HEK293 (cell line): ENCODE results near the gene OSTF1.

Experiments used
- CTCF ChIA-PET: fragments of 350-600 bp; formaldehyde crosslinking; extraction: SDS; loops from one replicate; lab custom pipeline; 2021; ENCODE audit warnings: antibody characterized with exemption; lab: Yijun Ruan, JAX
- POLR2A ChIA-PET: fragments of 300-600 bp; formaldehyde crosslinking; extraction: SDS; loops from one replicate; lab custom pipeline; 2020; ENCODE audit warnings: antibody characterized with exemption, inconsistent platforms; lab: Yijun Ruan, JAX
- H3K27ac ChIP-seq: fragments of 200-500 bp; sonication (Bioruptor generic); 2 replicates; pipeline ENCODE4 v1.5.1; 2014; ENCODE audit warnings: low read depth, low read length, control low read depth, inconsistent platforms; ENCODE audit errors: extremely low read depth
- H3K36me3 ChIP-seq, 2 experiments: fragments of 200-500 bp in 1 of 2; sonication (Bioruptor generic) in 1 of 2; 1 replicate in 1 of 2; 2 replicates in 1 of 2; pipeline ENCODE4 v1.5.1; 2014 to 2017; ENCODE audit warnings: inconsistent platforms in 2 of 2, low read length in 2 of 2; ENCODE audit not compliant: control insufficient read depth in 2 of 2, insufficient read depth in 1 of 2
- H3K4me1 ChIP-seq: fragments of 200-500 bp; sonication (Bioruptor generic); 2 replicates; pipeline ENCODE4 v1.5.1; 2014; ENCODE audit warnings: mild to moderate bottlenecking, low read length, inconsistent platforms; ENCODE audit not compliant: control insufficient read depth, insufficient read depth
- H3K4me3 ChIP-seq: 2 replicates; pipeline ENCODE4 v1.5.1; 2011; ENCODE audit warnings: low read depth, mild to moderate bottlenecking, control low read depth, low read length, moderate library complexity
- H3K9me3 ChIP-seq: fragments of 200-500 bp; sonication (Bioruptor generic); 2 replicates; pipeline ENCODE4 v1.5.1; 2014; ENCODE audit warnings: low read depth, low read length, inconsistent platforms; ENCODE audit not compliant: control insufficient read depth, insufficient read depth
- GLIS2 ChIP-seq: fragments of 450-650 bp; formaldehyde crosslinking; IDR thresholded peaks from 2 replicates; pipeline ENCODE4 v1.5.1; 2016; ENCODE audit warnings: missing biosample characterization, missing genetic modification characterization
- KLF1 ChIP-seq: fragments of 450-650 bp; formaldehyde crosslinking; IDR thresholded peaks from 2 replicates; pipeline ENCODE4 v1.5.1; 2016; ENCODE audit warnings: missing biosample characterization, missing genetic modification characterization
- KLF10 ChIP-seq: fragments of 450-650 bp; IDR thresholded peaks from 2 replicates; pipeline ENCODE4 v1.5.1; 2018; ENCODE audit warnings: missing biosample characterization, mild to moderate bottlenecking, missing genetic modification characterization
- PRDM1 ChIP-seq: fragments of 450-650 bp; formaldehyde crosslinking; IDR thresholded peaks from 2 replicates; pipeline ENCODE4; 2016; ENCODE audit warnings: missing biosample characterization, missing genetic modification characterization
- RBAK ChIP-seq: fragments of 450-650 bp; formaldehyde crosslinking; IDR thresholded peaks from 2 replicates; pipeline ENCODE4 v1.5.1; 2016; ENCODE audit warnings: missing biosample characterization, missing genetic modification characterization
- SCRT2 ChIP-seq: fragments of 450-650 bp; formaldehyde crosslinking; IDR thresholded peaks from 2 replicates; pipeline ENCODE4 v1.5.1; 2016; ENCODE audit warnings: missing biosample characterization, missing genetic modification characterization
- ZBTB8A ChIP-seq: fragments of 450-650 bp; formaldehyde crosslinking; IDR thresholded peaks from 2 replicates; pipeline ENCODE4 v1.5.1; 2016; ENCODE audit warnings: missing biosample characterization, missing genetic modification characterization
- ZFHX2 ChIP-seq: fragments of 450-650 bp; formaldehyde crosslinking; conservative IDR thresholded peaks from 2 replicates; pipeline ENCODE4 v1.5.1; 2016; ENCODE audit warnings: missing biosample characterization, missing genetic modification characterization
- ZFP69B ChIP-seq: fragments of 450-650 bp; formaldehyde crosslinking; IDR thresholded peaks from 2 replicates; pipeline ENCODE4 v1.5.1; 2016; ENCODE audit warnings: missing biosample characterization, missing genetic modification characterization
- ZNF112 ChIP-seq: fragments of 450-650 bp; formaldehyde crosslinking; IDR thresholded peaks from 2 replicates; pipeline ENCODE4 v1.5.0; 2017; ENCODE audit warnings: missing biosample characterization, missing genetic modification characterization
- ZNF121 ChIP-seq: fragments of 450-650 bp; formaldehyde crosslinking; IDR thresholded peaks from 2 replicates; pipeline ENCODE4 v1.5.1; 2016; ENCODE audit warnings: missing biosample characterization, missing genetic modification characterization
- ZNF2 ChIP-seq: fragments of 450-650 bp; formaldehyde crosslinking; IDR thresholded peaks from 2 replicates; pipeline ENCODE4 v1.5.1; 2016; ENCODE audit warnings: missing biosample characterization, missing genetic modification characterization
- ZNF223 ChIP-seq: fragments of 450-650 bp; formaldehyde crosslinking; IDR thresholded peaks from 2 replicates; pipeline ENCODE4 v1.5.1; 2016; ENCODE audit warnings: missing biosample characterization, missing genetic modification characterization
- ZNF23 ChIP-seq: fragments of 450-650 bp; formaldehyde crosslinking; IDR thresholded peaks from 2 replicates; pipeline ENCODE4 v1.5.1; 2016; ENCODE audit warnings: missing biosample characterization, missing genetic modification characterization, borderline replicate concordance
- ZNF239 ChIP-seq: fragments of 450-650 bp; formaldehyde crosslinking; IDR thresholded peaks from 2 replicates; pipeline ENCODE4 v1.5.1; 2016; ENCODE audit warnings: missing biosample characterization, missing genetic modification characterization
- ZNF266 ChIP-seq: fragments of 450-650 bp; formaldehyde crosslinking; IDR thresholded peaks from 2 replicates; pipeline ENCODE4 v1.5.1; 2016; ENCODE audit warnings: missing biosample characterization, missing genetic modification characterization, low read depth
- ZNF394 ChIP-seq: fragments of 450-650 bp; formaldehyde crosslinking; IDR thresholded peaks from 2 replicates; pipeline ENCODE4 v1.5.1; 2016; ENCODE audit warnings: missing biosample characterization, missing genetic modification characterization, mild to moderate bottlenecking, moderate library complexity, borderline replicate concordance
- ZNF416 ChIP-seq: fragments of 450-650 bp; formaldehyde crosslinking; IDR thresholded peaks from 2 replicates; pipeline ENCODE4 v1.5.1; 2016; ENCODE audit warnings: missing biosample characterization, missing genetic modification characterization
- ZNF449 ChIP-seq: fragments of 450-650 bp; formaldehyde crosslinking; IDR thresholded peaks from 2 replicates; pipeline ENCODE4 v1.5.1; 2017; ENCODE audit warnings: missing biosample characterization, mild to moderate bottlenecking, missing genetic modification characterization, moderate library complexity
- ZNF48 ChIP-seq: fragments of 450-650 bp; formaldehyde crosslinking; IDR thresholded peaks from 2 replicates; pipeline ENCODE4 v1.5.1; 2016; ENCODE audit warnings: missing biosample characterization, missing genetic modification characterization
- ZNF510 ChIP-seq: fragments of 450-650 bp; formaldehyde crosslinking; IDR thresholded peaks from 2 replicates; pipeline ENCODE4 v1.5.1; 2018; ENCODE audit warnings: mild to moderate bottlenecking, missing genetic modification characterization, missing biosample characterization; ENCODE audit not compliant: insufficient replicate concordance
- ZNF529 ChIP-seq: fragments of 450-650 bp; formaldehyde crosslinking; IDR thresholded peaks from 2 replicates; pipeline ENCODE4 v1.5.1; 2017; ENCODE audit warnings: missing genetic modification characterization, missing biosample characterization; ENCODE audit not compliant: insufficient replicate concordance
- ZNF530 ChIP-seq: fragments of 450-650 bp; formaldehyde crosslinking; IDR thresholded peaks from 2 replicates; pipeline ENCODE4 v1.5.1; 2016; ENCODE audit warnings: low read depth, missing biosample characterization, missing genetic modification characterization
- ZNF580 ChIP-seq: fragments of 450-650 bp; formaldehyde crosslinking; IDR thresholded peaks from 2 replicates; pipeline ENCODE4 v1.5.1; 2016; ENCODE audit warnings: missing biosample characterization, missing genetic modification characterization
- ZNF600 ChIP-seq: fragments of 450-650 bp; formaldehyde crosslinking; IDR thresholded peaks from 2 replicates; pipeline ENCODE4 v1.5.1; 2016; ENCODE audit warnings: missing biosample characterization, missing genetic modification characterization
- ZNF623 ChIP-seq: fragments of 450-650 bp; formaldehyde crosslinking; IDR thresholded peaks from 2 replicates; pipeline ENCODE4 v1.5.1; 2016; ENCODE audit warnings: missing biosample characterization, missing genetic modification characterization
- ZNF658 ChIP-seq: fragments of 450-650 bp; formaldehyde crosslinking; IDR thresholded peaks from 2 replicates; pipeline ENCODE4; 2016; ENCODE audit warnings: missing biosample characterization, missing genetic modification characterization
- ZNF670 ChIP-seq: fragments of 450-650 bp; formaldehyde crosslinking; IDR thresholded peaks from 2 replicates; pipeline ENCODE4 v1.5.1; 2016; ENCODE audit warnings: missing biosample characterization, missing genetic modification characterization, low read depth
- ZNF792 ChIP-seq: fragments of 450-650 bp; formaldehyde crosslinking; IDR thresholded peaks from 2 replicates; pipeline ENCODE4 v1.5.1; 2016; ENCODE audit warnings: missing biosample characterization, missing genetic modification characterization
- ZNF837 ChIP-seq: fragments of 450-650 bp; formaldehyde crosslinking; IDR thresholded peaks from 2 replicates; pipeline ENCODE4 v1.5.1; 2016; ENCODE audit warnings: missing biosample characterization, missing genetic modification characterization
- ZNF843 ChIP-seq: fragments of 450-650 bp; formaldehyde crosslinking; IDR thresholded peaks from 2 replicates; pipeline ENCODE4 v1.5.1; 2016; ENCODE audit warnings: missing biosample characterization, missing genetic modification characterization
- ZSCAN16 ChIP-seq: fragments of 450-650 bp; formaldehyde crosslinking; IDR thresholded peaks from 2 replicates; pipeline ENCODE4 v1.5.1; 2016; ENCODE audit warnings: missing biosample characterization, missing genetic modification characterization
- TF ChIP-seq, protein P1 (sequence below): fragments of 450-650 bp; formaldehyde crosslinking; IDR thresholded peaks from 2 replicates; pipeline ENCODE4 v1.5.1; 2016; ENCODE audit warnings: missing biosample characterization, missing genetic modification characterization
- TF ChIP-seq, protein P2 (sequence below): fragments of 450-650 bp; formaldehyde crosslinking; IDR thresholded peaks from 2 replicates; pipeline ENCODE4 v1.5.1; 2016; ENCODE audit warnings: missing biosample characterization, missing genetic modification characterization

The OSTF1 gene

GRCh38 chr9:75116306-75116705 lies 28.0 kb downstream of the OSTF1 start:
- H3K9me3 ChIP-seq, result no peaks in the 10 kb centered on the region
- no peaks in the 10 kb centered on the region for H3K4me1 ChIP-seq
- no peak overlapping the region for H3K4me3 ChIP-seq
- TF ChIP-seq ZNF623 (tag by site-specific recombination) (no peak), ZNF112 (tag by site-specific recombination) (no peak), ZNF449 (no peak), ZNF121 (tag by site-specific recombination) (no peak), PRDM1 (tag by site-specific recombination) (no peak), ZNF792 (no peak), ZSCAN16 (tag by site-specific recombination) (no peak), ZNF2 (tag by site-specific recombination) (no peak), ZNF48 (no peak), KLF10 (tag by site-specific recombination) (no peak), ZFHX2 (tag by site-specific recombination) (no peak), ZNF843 (tag by site-specific recombination) (no peak), GLIS2 (no peak), ZBTB8A (tag by site-specific recombination) (no peak)
- H3K27ac ChIP-seq, result no peak overlapping the region
- ChIA-PET CTCF (no interaction called here), POLR2A (no interaction called here)
- peaks cover 0 to 6% of the 10 kb centered on the region in 2 experiments; a peak in 1 of 3 replicates for H3K36me3 ChIP-seq

DNA sequence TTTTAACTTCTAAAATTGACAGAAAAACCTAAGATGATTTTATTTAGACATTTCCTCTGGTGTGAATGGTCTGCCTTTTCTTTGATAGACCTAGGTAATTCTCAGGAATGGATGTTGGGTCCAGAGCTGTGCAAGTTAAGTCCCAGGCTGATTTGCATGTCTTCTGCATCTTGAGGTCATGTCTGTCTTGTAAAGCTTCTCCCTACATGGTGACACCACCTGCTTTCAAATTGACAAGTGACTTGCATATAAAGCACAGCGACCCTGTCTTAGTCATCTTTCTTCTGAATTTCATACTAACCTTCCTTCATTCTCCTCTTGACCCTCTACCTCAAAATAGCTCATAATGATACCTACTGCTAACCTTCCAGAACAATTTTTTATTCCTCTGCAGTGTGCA lies 29.2 kb downstream of the OSTF1 start:
- H3K4me1 ChIP-seq, result no peaks in the 10 kb centered on the region
- TF ChIP-seq SCRT2 (tag by site-specific recombination) (no peak), ZNF239 (no peak), ZNF530 (tag by site-specific recombination) (no peak), RBAK (tag by site-specific recombination) (no peak), ZFP69B (tag by site-specific recombination) (no peak), ZNF670 (tag by site-specific recombination) (no peak), ZNF600 (tag by site-specific recombination) (no peak), KLF1 (tag by site-specific recombination) (no peak), ZNF510 (tag by site-specific recombination) (no peak), ZNF416 (tag by site-specific recombination) (no peak), ZNF23 (tag by site-specific recombination) (no peak), ZNF837 (tag by site-specific recombination) (no peak), ZNF580 (no peak), ZNF223 (tag by site-specific recombination) (no peak), ZNF394 (no peak), ZNF658 (no peak), ZNF266 (tag by site-specific recombination) (no peak), ZNF529 (tag by site-specific recombination) (no peak)
- TF ChIP-seq, protein P1, sequence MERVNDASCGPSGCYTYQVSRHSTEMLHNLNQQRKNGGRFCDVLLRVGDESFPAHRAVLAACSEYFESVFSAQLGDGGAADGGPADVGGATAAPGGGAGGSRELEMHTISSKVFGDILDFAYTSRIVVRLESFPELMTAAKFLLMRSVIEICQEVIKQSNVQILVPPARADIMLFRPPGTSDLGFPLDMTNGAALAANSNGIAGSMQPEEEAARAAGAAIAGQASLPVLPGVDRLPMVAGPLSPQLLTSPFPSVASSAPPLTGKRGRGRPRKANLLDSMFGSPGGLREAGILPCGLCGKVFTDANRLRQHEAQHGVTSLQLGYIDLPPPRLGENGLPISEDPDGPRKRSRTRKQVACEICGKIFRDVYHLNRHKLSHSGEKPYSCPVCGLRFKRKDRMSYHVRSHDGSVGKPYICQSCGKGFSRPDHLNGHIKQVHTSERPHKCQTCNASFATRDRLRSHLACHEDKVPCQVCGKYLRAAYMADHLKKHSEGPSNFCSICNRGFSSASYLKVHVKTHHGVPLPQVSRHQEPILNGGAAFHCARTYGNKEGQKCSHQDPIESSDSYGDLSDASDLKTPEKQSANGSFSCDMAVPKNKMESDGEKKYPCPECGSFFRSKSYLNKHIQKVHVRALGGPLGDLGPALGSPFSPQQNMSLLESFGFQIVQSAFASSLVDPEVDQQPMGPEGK (tag by site-specific recombination), result no peak
- TF ChIP-seq, protein P2, sequence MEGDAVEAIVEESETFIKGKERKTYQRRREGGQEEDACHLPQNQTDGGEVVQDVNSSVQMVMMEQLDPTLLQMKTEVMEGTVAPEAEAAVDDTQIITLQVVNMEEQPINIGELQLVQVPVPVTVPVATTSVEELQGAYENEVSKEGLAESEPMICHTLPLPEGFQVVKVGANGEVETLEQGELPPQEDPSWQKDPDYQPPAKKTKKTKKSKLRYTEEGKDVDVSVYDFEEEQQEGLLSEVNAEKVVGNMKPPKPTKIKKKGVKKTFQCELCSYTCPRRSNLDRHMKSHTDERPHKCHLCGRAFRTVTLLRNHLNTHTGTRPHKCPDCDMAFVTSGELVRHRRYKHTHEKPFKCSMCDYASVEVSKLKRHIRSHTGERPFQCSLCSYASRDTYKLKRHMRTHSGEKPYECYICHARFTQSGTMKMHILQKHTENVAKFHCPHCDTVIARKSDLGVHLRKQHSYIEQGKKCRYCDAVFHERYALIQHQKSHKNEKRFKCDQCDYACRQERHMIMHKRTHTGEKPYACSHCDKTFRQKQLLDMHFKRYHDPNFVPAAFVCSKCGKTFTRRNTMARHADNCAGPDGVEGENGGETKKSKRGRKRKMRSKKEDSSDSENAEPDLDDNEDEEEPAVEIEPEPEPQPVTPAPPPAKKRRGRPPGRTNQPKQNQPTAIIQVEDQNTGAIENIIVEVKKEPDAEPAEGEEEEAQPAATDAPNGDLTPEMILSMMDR (tag by site-specific recombination), result no peak
- peaks cover 0 to 6% of the 10 kb centered on the region in 2 experiments; a peak in 1 of 3 replicates for H3K36me3 ChIP-seq
- no peaks in the 10 kb centered on the region for H3K9me3 ChIP-seq
- no peak overlapping the region for H3K27ac ChIP-seq
- ChIA-PET POLR2A (no interaction called here), CTCF (no interaction called here)
- no peak overlapping the region for H3K4me3 ChIP-seq
